Activated CD4-positive, alpha-beta memory T cell treated with anti-CD3 and anti-CD28 coated beads for 36 hours (primary cell): ENCODE measurements around the gene MED12L. TPM values are rescaled to one million over a fixed set of nuclear protein-coding genes. Genes with fewer than 3 reads are reported as not detected.

Experiments used
- CTCF ChIA-PET: fragments of 350-600 bp; sonication (Branson Sonifier 250); formaldehyde crosslinking; loops from one replicate; lab custom pipeline; 2021; ENCODE audit warnings: antibody characterized with exemption, inconsistent platforms; lab: Charles Lee
- POLR2A ChIA-PET: fragments of 350-600 bp; sonication (Branson Sonifier 250); formaldehyde crosslinking; loops from one replicate; lab custom pipeline; 2021; ENCODE audit warnings: antibody characterized with exemption; lab: Charles Lee
- DNase-seq: peaks from one replicate; pipeline ENCODE4 v3.0.0-alpha.2; 2020
- H3K27ac Mint-ChIP-seq: one replicate; pipeline ENCODE4 v1.8.0; 2021; ENCODE audit warnings: mixed read lengths
- H3K27me3 Mint-ChIP-seq: one replicate; pipeline ENCODE4 v1.8.0; 2021; ENCODE audit warnings: mixed read lengths
- H3K36me3 Mint-ChIP-seq: one replicate; pipeline ENCODE4 v1.8.0; 2021; ENCODE audit warnings: mixed read lengths
- H3K4me1 Mint-ChIP-seq: one replicate; pipeline ENCODE4 v1.8.0; 2021; ENCODE audit warnings: low read depth, mixed read lengths
- H3K4me3 Mint-ChIP-seq: one replicate; pipeline ENCODE4 v1.8.0; 2021; ENCODE audit warnings: mild to moderate bottlenecking, mixed read lengths
- H3K9me3 Mint-ChIP-seq: one replicate; pipeline ENCODE4 v1.8.0; 2021; ENCODE audit warnings: mixed read lengths
- intact Hi-C: fragments of 100-400 bp; cut with micrococcal nuclease; formaldehyde crosslinking; loops from one replicate; pipeline ENCODE4 v1.15.1; 2023
- total RNA-seq, 2 experiments: library from RNA; stranded (reverse); gene quantifications; one replicate each; pipeline ENCODE4 v1.2.3, GENCODE V29; 2021

MED12L gene
- total RNA-seq, 2 experiments from 2014 or later = 1.5 TPM

DNA sequence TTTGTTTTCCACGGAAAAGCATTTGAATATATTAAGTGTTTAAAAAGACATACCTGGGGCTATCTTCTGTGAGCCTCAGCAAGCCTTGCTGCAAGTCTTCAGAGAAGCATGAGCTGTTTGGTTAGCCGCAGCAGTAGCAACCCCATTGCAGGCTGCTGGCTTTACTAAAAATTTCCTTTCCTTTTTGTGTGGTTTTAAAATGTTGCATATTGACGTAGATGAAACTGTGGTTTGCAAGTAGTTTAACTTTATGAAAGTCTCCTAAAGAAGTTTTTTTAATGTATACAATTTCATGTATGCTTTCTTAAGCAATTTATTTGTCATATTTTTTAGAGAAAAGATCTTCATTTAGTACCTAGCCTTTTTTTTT is 117.6 kb downstream of the MED12L start, which contains the start of gene GPR171:
Gene GPR171, minus strand, starts transcription at position 166 of the 370 bp plus-strand sequence. CDS start 3,830 bp downstream, outside the sequence.
- POLR2A ChIA-PET = interaction anchor here (1.0 to 5.1 kb wide), 11 partner anchors 10 to 1071 kb away, joined by 3 to 111 read pairs (median 7); partner anchors contain the start of genes P2RY14 and SIAH2
- Mint-ChIP-seq H3K9me3 (no peaks in the 10 kb centered on the region), H3K27me3 (no peaks in the 10 kb centered on the region), H3K27ac (peak within 1 kb of the TSS; percentile 99), H3K4me1 (peaks cover 65% of the 10 kb centered on the region), H3K4me3 (peak within 1 kb of the TSS; percentile 86), H3K36me3 (peaks cover 46% of the 10 kb centered on the region)
- peak; percentile 84 for DNase-seq
- CTCF ChIA-PET = interaction anchor here (0.7 to 4.4 kb wide), 4 partner anchors 13 to 440 kb away, joined by 3 to 43 read pairs (median 3); partner anchors contain the start of gene SIAH2
- intact Hi-C loops = loop anchor here (1.0 to 5.0 kb wide), 11 partner anchors 12 to 1959 kb away; partner anchors contain the start of genes GPR87, RAP2B and SELENOT

DNA sequence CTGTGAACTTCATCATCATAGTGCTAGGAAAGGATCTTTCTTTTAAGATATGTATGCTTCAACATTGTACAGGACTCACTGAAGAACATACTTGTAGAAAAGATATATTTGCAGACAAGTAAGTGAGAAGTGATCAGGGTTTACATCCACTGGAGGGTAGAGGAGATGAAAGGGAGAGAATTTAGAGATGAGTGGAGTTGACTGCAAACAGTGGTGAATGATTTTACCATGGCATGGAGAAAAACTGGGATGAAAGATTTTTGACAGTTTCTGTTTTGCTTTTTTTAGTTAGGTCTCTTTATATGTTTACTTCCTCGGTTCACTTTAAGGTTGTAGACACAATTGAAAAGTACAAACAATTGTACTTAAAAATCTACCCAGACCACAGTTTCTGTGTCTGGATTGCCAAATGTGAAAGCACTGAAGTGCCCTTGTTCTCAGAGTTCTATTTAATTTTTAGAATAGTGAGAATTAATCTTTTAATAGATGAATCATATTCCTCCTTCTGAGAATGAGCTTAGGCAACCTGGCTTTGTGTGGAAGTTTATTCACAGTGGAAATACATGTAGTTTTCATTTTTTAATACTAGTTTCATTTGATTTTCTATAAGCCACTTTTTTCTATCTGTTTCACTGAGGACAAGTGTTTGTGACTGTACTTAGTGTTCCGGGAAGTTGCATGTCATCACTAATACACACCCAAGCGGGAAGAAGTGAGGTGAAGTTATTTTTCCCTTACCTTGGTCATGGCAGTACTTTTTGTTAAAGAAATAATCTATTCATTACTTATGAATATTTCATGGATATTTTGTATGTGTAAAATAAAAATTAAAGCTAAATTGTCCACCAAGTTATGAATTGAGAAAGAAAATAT is 119.3 kb downstream of the MED12L start:
- Mint-ChIP-seq H3K4me3 (peak overlapping the region; percentile 57), H3K9me3 (no peaks in the 10 kb centered on the region), H3K36me3 (peaks cover 30% of the 10 kb centered on the region), H3K27me3 (no peaks in the 10 kb centered on the region), H3K27ac (peak overlapping the region; percentile 98), H3K4me1 (peaks cover 67% of the 10 kb centered on the region)
- POLR2A ChIA-PET = interaction anchor here (0.7 to 3.6 kb wide), 9 partner anchors 9 to 445 kb away, joined by 3 to 20 read pairs (median 6); partner anchors contain the start of gene SIAH2
- intact Hi-C loops = loop anchor here (1.0 to 5.0 kb wide), 7 partner anchors 79 to 1958 kb away; partner anchors contain the start of genes RAP2B and SELENOT
- no peak for DNase-seq
- CTCF ChIA-PET = interaction anchor here (0.8 to 3.8 kb wide), 4 partner anchors 13 to 74 kb away, joined by 3 to 14 read pairs (median 7); partner anchors contain the start of gene P2RY14

DNA sequence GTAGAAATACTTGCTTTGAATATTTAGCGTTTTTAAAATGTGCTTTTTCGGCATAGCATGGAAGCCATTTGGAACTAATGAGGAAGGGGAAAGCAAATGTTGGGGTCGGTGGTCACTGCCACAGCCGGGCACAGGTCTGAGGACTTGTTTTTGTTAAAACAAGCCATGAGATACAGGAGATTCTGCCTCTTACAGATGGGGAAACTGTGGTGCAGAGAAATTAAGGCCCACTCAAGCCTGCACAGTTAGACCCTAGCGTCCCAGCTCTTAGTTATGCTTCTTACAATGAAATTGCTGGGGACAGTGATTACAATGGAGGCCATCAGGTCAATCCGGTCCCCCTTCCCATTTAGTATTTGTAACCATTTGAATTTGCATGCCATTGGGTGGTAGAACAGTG is 120.0 kb downstream of the MED12L start:
- DNase-seq = no peak
- intact Hi-C loops = loop anchor here (1.0 to 2.0 kb wide), 2 partner anchors 78 to 421 kb away; no protein-coding TSS in a partner anchor
- Mint-ChIP-seq H3K4me1 (peaks cover 70% of the 10 kb centered on the region), H3K27ac (peak overlapping the region; percentile 98), H3K4me3 (peak overlapping the region; percentile 44), H3K9me3 (no peaks in the 10 kb centered on the region), H3K27me3 (no peaks in the 10 kb centered on the region), H3K36me3 (peaks cover 23% of the 10 kb centered on the region)
- ChIA-PET CTCF (interaction anchor here (0.8 to 3.8 kb wide), 4 partner anchors 14 to 73 kb away, joined by 3 to 14 read pairs (median 7); partner anchors contain the start of gene P2RY14), POLR2A (interaction anchor here (0.6 to 3.6 kb wide), 17 partner anchors 9 to 446 kb away, joined by 3 to 20 read pairs (median 4); partner anchors contain the start of genes GPR87 and SIAH2)

DNA sequence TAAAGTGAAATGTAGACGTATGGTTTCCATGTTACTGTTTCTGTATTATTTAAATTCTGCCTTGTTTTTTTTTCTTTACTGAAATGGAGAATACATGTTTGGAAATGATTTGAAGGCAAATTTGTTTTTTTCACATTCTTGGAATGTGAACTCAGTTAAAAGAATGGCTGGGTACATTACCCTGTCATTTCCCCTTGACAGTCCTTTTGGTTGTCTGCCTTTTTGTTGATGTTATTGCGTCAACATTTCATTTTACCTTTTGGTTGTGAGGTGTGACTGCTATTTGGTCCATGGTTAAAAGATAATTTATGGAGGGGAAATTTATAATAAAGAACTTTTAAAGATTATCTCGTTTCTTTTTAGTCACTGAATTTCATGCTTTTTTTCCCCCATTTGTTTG is 120.7 kb downstream of the MED12L start:
- no peaks in the 10 kb centered on the region for H3K9me3 Mint-ChIP-seq
- intact Hi-C loops = loop anchor here (1.0 kb wide), 2 partner anchors 443 to 468 kb away; partner anchors contain the start of gene SIAH2
- CTCF ChIA-PET = interaction anchor here (0.7 to 3.8 kb wide), 4 partner anchors 14 to 1055 kb away, joined by 4 to 14 read pairs (median 6); no protein-coding TSS in a partner anchor
- DNase-seq = no peak
- peaks cover 75% of the 10 kb centered on the region for H3K4me1 Mint-ChIP-seq
- peak overlapping the region; percentile 41 for H3K4me3 Mint-ChIP-seq
- no peaks in the 10 kb centered on the region for H3K27me3 Mint-ChIP-seq
- H3K27ac Mint-ChIP-seq = peak overlapping the region; percentile 98
- H3K36me3 Mint-ChIP-seq = peaks cover 17% of the 10 kb centered on the region
- POLR2A ChIA-PET = interaction anchor here (0.6 to 3.6 kb wide), 15 partner anchors 8 to 466 kb away, joined by 3 to 20 read pairs (median 4); partner anchors contain the start of genes GPR87 and SIAH2

DNA sequence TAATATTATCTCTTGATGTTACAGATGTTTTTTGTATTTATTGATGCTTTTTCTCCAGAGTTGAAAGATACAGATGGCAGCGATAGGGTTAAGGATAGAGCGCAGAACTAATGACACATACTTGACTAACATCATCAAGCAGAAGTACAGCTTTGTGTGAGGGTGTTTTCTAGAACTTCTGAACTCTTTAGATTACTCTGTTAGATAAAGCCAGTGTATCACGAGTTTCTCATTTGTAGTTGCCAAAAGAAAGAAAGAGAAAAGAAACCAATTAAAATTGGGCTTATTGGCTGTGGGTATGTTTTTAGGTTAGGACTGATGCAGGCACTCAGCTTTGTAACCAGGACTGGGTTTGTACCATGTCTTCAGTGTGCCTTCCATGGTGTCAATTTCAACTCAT is 124.2 kb downstream of the MED12L start:
- peak overlapping the region; percentile 91 for H3K27ac Mint-ChIP-seq
- H3K9me3 Mint-ChIP-seq = no peaks in the 10 kb centered on the region
- peak; percentile 31 for DNase-seq
- peaks cover 72% of the 10 kb centered on the region for H3K4me1 Mint-ChIP-seq
- no peaks in the 10 kb centered on the region for H3K36me3 Mint-ChIP-seq
- H3K4me3 Mint-ChIP-seq = peak overlapping the region; percentile 59
- CTCF ChIA-PET = interaction anchor here (0.7 to 2.5 kb wide), 4 partner anchors 8 to 41 kb away, joined by 4 to 22 read pairs (median 10); no protein-coding TSS in a partner anchor
- intact Hi-C loops = loop anchor here (1.0 kb wide), 4 partner anchors 10 to 663 kb away; partner anchors contain the start of genes EIF2A and SERP1
- POLR2A ChIA-PET = interaction anchor here (0.6 to 2.2 kb wide), 7 partner anchors 9 to 448 kb away, joined by 3 to 21 read pairs (median 5); partner anchors contain the start of gene SIAH2
- H3K27me3 Mint-ChIP-seq = no peaks in the 10 kb centered on the region

DNA sequence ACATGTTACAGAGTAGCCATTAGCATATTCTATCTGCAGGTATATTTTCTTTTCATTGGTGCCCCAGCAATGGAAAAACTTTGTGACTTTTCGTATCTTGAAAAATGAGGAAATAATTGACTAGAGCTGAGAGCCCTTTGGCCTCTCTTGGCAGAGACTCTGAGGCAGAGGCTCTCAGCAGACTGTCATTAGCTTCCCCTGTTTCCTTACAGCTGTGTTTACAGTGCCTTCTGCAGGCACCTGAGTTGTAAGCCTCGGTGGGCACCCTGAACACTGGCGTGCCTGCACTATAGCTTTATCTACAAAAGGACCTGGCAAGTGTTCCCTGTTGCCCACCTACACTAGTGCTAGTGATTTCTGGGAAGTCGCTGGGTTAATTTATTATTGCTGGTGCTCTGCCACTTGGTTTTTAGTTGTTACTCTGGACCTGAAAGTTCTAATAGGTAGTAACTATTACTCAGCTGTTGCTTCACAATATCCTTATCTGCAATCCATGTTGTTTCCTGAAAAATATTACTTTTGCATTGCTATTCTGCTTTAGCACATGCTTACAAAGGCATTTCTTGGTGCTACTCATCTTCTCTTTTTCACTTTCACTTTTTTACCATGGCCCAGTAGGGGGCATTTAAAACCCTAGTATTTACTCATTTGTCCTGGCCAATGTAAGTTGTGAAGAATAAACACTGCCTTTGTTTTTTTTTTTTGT is 125.4 kb downstream of the MED12L start:
- intact Hi-C loops = no loop called here
- peak overlapping the region; percentile 62 for H3K4me3 Mint-ChIP-seq
- CTCF ChIA-PET = interaction anchor here (0.6 to 2.5 kb wide), 10 partner anchors 10 to 586 kb away, joined by 3 to 22 read pairs (median 3); no protein-coding TSS in a partner anchor
- DNase-seq = no peak
- no peaks in the 10 kb centered on the region for H3K36me3 Mint-ChIP-seq
- no peaks in the 10 kb centered on the region for H3K27me3 Mint-ChIP-seq
- H3K9me3 Mint-ChIP-seq = no peaks in the 10 kb centered on the region
- POLR2A ChIA-PET = interaction anchor here (0.6 to 2.2 kb wide), 7 partner anchors 10 to 1002 kb away, joined by 3 to 21 read pairs (median 5); no protein-coding TSS in a partner anchor
- H3K27ac Mint-ChIP-seq = peak overlapping the region; percentile 91
- H3K4me1 Mint-ChIP-seq = peaks cover 61% of the 10 kb centered on the region

DNA sequence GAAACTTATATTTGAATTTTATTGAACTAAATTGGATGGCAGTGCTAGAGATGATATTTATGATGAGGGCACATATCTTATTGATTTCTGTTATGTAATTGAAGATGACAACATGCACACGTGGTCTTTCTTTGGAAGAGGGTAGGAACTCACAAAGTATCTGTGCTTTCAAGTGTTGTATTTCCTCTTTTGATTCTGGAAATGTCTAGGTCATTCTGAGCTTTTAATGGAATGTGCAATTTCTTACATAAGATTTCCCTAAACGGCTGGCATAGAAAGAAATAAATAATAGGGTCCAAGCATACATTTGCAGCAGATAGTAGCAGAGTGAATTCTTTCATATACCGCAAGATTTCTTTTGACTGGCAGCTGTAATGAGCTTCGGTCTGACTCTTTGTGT is 127.7 kb downstream of the MED12L start:
- ChIA-PET CTCF (interaction anchor here (1.2 to 1.6 kb wide), 2 partner anchors 13 to 45 kb away, joined by 3 to 7 read pairs; no protein-coding TSS in a partner anchor), POLR2A (no interaction called here)
- no peaks in the 10 kb centered on the region for H3K36me3 Mint-ChIP-seq
- H3K4me1 Mint-ChIP-seq = peaks cover 47% of the 10 kb centered on the region
- no peak for DNase-seq
- H3K27me3 Mint-ChIP-seq = no peaks in the 10 kb centered on the region
- H3K9me3 Mint-ChIP-seq = no peaks in the 10 kb centered on the region
- no peak overlapping the region for H3K4me3 Mint-ChIP-seq
- intact Hi-C loops = no loop called here
- H3K27ac Mint-ChIP-seq = no peak overlapping the region

DNA sequence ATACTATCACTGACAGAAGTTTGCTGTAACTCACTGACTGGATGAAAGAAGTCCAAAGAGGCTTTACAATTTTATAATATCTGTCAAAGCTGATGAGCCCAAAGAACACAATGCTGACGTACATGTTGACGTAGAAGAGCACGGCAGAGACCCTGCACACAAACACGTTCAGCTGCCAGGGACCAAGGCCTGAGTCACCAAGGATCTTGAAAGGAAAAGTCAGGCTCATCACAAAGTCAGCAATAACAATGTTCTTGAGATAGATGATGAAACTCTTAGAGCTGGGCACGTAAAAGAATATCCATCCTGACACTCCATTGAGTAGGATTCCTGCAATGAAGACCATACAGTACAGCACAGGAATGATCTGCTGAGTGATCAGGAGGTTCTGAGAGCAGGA is 128.4 kb downstream of the MED12L start:
- POLR2A ChIA-PET = no interaction called here
- no peaks in the 10 kb centered on the region for H3K36me3 Mint-ChIP-seq
- intact Hi-C loops = no loop called here
- H3K4me3 Mint-ChIP-seq = no peak overlapping the region
- CTCF ChIA-PET = interaction anchor here (1.2 kb wide), 1 partner anchor 46 kb away, joined by 7 read pairs; no protein-coding TSS in a partner anchor
- H3K4me1 Mint-ChIP-seq = peaks cover 41% of the 10 kb centered on the region
- DNase-seq = no peak
- no peak overlapping the region for H3K27ac Mint-ChIP-seq
- H3K27me3 Mint-ChIP-seq = no peaks in the 10 kb centered on the region
- H3K9me3 Mint-ChIP-seq = no peaks in the 10 kb centered on the region

DNA sequence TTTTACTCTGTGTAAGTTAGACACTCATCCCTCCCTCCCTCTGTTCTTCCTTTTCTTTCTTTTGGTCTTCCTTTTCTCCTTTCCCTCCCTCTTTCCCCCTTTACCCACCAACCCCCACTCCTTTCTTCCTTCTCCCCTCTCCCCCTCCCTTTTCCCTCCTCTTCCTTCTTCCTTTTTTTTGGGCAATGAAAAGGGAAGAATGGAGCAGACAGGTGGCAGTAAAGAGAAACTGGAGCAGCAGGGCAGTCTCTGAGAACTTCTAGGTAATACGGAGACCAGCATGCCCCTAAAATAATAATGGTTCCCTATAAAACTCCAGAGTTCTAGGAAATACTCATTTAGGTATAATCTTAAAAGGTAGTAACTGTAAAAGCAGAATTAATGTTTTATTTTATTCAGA is 129.0 kb downstream of the MED12L start:
- Mint-ChIP-seq H3K36me3 (no peaks in the 10 kb centered on the region), H3K27me3 (no peaks in the 10 kb centered on the region), H3K4me1 (peaks cover 41% of the 10 kb centered on the region), H3K4me3 (no peak overlapping the region), H3K27ac (no peak overlapping the region), H3K9me3 (no peaks in the 10 kb centered on the region)
- CTCF ChIA-PET = interaction anchor here (1.2 kb wide), 1 partner anchor 46 kb away, joined by 7 read pairs; no protein-coding TSS in a partner anchor
- no peak for DNase-seq
- POLR2A ChIA-PET = no interaction called here
- intact Hi-C loops = no loop called here

DNA sequence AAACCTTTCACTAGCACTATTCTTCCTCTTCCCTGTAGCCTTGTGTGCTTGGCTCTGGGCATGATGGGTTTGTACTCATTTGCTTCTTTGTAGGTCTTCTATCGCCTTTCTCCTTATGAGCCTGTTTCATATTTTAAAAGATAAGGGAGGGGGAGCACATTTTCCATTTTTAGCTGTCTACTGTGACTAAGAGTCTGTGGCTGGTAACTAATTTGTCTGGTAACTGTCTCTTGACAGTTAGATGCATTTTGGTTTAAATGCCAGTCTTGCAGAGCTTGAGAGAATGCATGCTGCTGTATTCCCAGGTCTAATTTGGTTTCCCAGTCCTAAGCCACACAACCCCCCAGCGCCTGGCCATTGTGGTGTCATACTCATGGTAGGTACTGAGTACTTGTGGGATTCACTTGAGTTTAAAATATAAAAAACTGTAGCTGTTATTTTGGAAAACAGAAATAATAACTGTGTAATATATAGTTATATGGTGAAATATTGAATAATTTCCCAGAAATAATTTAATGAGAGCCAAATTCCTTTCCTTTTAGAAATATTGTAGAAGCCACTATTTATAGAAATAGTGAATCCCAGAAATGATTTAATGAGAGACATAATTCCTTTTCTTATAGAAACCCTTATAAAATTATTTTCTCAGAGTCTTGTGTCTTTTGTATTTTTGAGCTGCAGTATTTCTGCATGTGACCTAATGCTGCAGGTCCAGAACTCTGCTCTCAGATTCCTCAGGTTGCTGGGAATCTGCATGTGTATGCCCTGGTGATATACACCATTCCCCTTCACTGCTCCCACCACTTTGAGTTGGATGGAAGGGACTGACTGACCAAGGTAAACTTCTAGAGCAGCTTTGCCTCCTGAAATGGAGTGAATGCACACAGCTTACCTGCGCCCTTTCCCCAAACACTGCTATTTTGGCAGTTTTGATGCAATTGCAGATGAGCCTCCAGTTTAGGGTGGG is 131.5 kb downstream of the MED12L start:
- Mint-ChIP-seq H3K4me3 (no peak overlapping the region), H3K9me3 (peaks cover 11% of the 10 kb centered on the region), H3K27me3 (no peaks in the 10 kb centered on the region), H3K27ac (no peak overlapping the region), H3K36me3 (peaks cover 6% of the 10 kb centered on the region), H3K4me1 (peaks cover 19% of the 10 kb centered on the region)
- ChIA-PET POLR2A (no interaction called here), CTCF (interaction anchor here (0.5 to 2.1 kb wide), 7 partner anchors 12 to 621 kb away, joined by 3 to 12 read pairs (median 4); no protein-coding TSS in a partner anchor)
- no peak for DNase-seq
- intact Hi-C loops = no loop called here
